Measurements from ENCODE around the gene NPR3.

GRCh38 chr5:32753051-32753450 lies 41.9 kb downstream of the NPR3 start:
- TF ChIP-seq, protein P1, sequence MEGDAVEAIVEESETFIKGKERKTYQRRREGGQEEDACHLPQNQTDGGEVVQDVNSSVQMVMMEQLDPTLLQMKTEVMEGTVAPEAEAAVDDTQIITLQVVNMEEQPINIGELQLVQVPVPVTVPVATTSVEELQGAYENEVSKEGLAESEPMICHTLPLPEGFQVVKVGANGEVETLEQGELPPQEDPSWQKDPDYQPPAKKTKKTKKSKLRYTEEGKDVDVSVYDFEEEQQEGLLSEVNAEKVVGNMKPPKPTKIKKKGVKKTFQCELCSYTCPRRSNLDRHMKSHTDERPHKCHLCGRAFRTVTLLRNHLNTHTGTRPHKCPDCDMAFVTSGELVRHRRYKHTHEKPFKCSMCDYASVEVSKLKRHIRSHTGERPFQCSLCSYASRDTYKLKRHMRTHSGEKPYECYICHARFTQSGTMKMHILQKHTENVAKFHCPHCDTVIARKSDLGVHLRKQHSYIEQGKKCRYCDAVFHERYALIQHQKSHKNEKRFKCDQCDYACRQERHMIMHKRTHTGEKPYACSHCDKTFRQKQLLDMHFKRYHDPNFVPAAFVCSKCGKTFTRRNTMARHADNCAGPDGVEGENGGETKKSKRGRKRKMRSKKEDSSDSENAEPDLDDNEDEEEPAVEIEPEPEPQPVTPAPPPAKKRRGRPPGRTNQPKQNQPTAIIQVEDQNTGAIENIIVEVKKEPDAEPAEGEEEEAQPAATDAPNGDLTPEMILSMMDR (IDR thresholded peaks at IDR 0.05; ENCODE audit: extremely low read depth in 1 of 2, insufficient read depth in 1 of 2, low read depth in 1 of 2, low read length in 2 of 2): no peak
- TF ChIP-seq EZH2 (IDR thresholded peaks at IDR 0.05; ENCODE audit: borderline replicate concordance, low read depth, low read length, severe bottlenecking) (no peak), MYC (IDR thresholded peaks at IDR 0.05; ENCODE audit: low read depth, low read length) (no peak), GATA2 (IDR thresholded peaks at IDR 0.05; ENCODE audit: insufficient read depth, insufficient read length, low read depth, low read length) (no peak), POLR2AphosphoS5 (IDR thresholded peaks at IDR 0.05; ENCODE audit: insufficient read depth, low read depth, low read length) (no peak), POLR2A (IDR thresholded peaks at IDR 0.05; ENCODE audit: low read depth, low read length) (no peak), JUN (IDR thresholded peaks at IDR 0.05; ENCODE audit: borderline replicate concordance, insufficient read depth, insufficient read length, low read depth) (no peak)

Data from endothelial cell of umbilical vein (primary cell).